ENCODE data around the gene ZMIZ1.

ZMIZ1 gene

GRCh38 chr10:79229071-79229541, 160.3 kb downstream of the ZMIZ1 start:
- H3K27ac ChIP-seq = no peak overlapping the region
- no peak for DNase-seq
- in situ Hi-C loops (cut with HindIII; ENCODE audit: low pct_ligation_motif_present, low sequenced_read_pairs) = no loop called here

GRCh38 chr10:79229830-79230327, 161.1 kb downstream of the ZMIZ1 start:
- Histone ChIP-seq H3K27ac (no peak overlapping the region), H3K36me3 (replicated peaks) (peaks cover 7% of the 10 kb centered on the region), H3K27me3 (replicated peaks) (no peaks in the 10 kb centered on the region), H3K4me3 (ENCODE audit: low read depth, low read length) (no peak overlapping the region)
- DNase-seq = no peak
- in situ Hi-C loops (cut with HindIII; ENCODE audit: low pct_ligation_motif_present, low sequenced_read_pairs) = no loop called here
- TF ChIP-seq CTCF (IDR thresholded peaks at IDR 0.05; ENCODE audit: low read depth, low read length, missing control alignments) = no peak

More at GRCh38 chr10:79229071-79229541, 160.3 kb downstream of the ZMIZ1 start:
- H3K36me3 ChIP-seq (replicated peaks) = peaks cover 7% of the 10 kb centered on the region
- no peaks in the 10 kb centered on the region for H3K27me3 ChIP-seq (replicated peaks)
- H3K4me3 ChIP-seq (ENCODE audit: low read depth, low read length) = no peak overlapping the region
- no peak for TF ChIP-seq CTCF (IDR thresholded peaks at IDR 0.05; ENCODE audit: low read depth, low read length, missing control alignments)

- no peak for TF ChIP-seq CTCF (IDR thresholded peaks at IDR 0.05; ENCODE audit: low read depth, low read length, missing control alignments)
- Histone ChIP-seq H3K4me3 (ENCODE audit: low read depth, low read length) (no peak overlapping the region), H3K27ac (no peak overlapping the region), H3K27me3 (replicated peaks) (no peaks in the 10 kb centered on the region), H3K36me3 (replicated peaks) (peaks cover 7% of the 10 kb centered on the region)
- in situ Hi-C loops (cut with HindIII; ENCODE audit: low pct_ligation_motif_present, low sequenced_read_pairs) = no loop called here
- DNase-seq = no peak
Measured at GRCh38 chr10:79230328-79230830, 161.6 kb downstream of the ZMIZ1 start.

- Histone ChIP-seq H3K27ac (no peak overlapping the region), H3K36me3 (replicated peaks) (peaks cover 7% of the 10 kb centered on the region), H3K27me3 (replicated peaks) (no peaks in the 10 kb centered on the region), H3K4me3 (ENCODE audit: low read depth, low read length) (no peak overlapping the region)
- DNase-seq = no peak
- in situ Hi-C loops (cut with HindIII; ENCODE audit: low pct_ligation_motif_present, low sequenced_read_pairs) = no loop called here
- TF ChIP-seq CTCF (IDR thresholded peaks at IDR 0.05; ENCODE audit: low read depth, low read length, missing control alignments) = no peak
Measured at GRCh38 chr10:79230850-79231249, 162.1 kb downstream of the ZMIZ1 start.

- no peak for DNase-seq
- Histone ChIP-seq H3K27me3 (replicated peaks) (no peaks in the 10 kb centered on the region), H3K36me3 (replicated peaks) (peaks cover 4% of the 10 kb centered on the region), H3K4me3 (ENCODE audit: low read depth, low read length) (no peak overlapping the region), H3K27ac (no peak overlapping the region)
- in situ Hi-C loops (cut with HindIII; ENCODE audit: low pct_ligation_motif_present, low sequenced_read_pairs) = no loop called here
- TF ChIP-seq CTCF (IDR thresholded peaks at IDR 0.05; ENCODE audit: low read depth, low read length, missing control alignments) = no peak
Measured at GRCh38 chr10:79231908-79232307, 163.1 kb downstream of the ZMIZ1 start.

GRCh38 chr10:79232864-79233263, 164.1 kb downstream of the ZMIZ1 start:
- Histone ChIP-seq H3K27me3 (replicated peaks) (no peaks in the 10 kb centered on the region), H3K27ac (no peak overlapping the region), H3K4me3 (ENCODE audit: low read depth, low read length) (no peak overlapping the region), H3K36me3 (replicated peaks) (no peaks in the 10 kb centered on the region)
- in situ Hi-C loops (cut with HindIII; ENCODE audit: low pct_ligation_motif_present, low sequenced_read_pairs) = no loop called here
- no peak for TF ChIP-seq CTCF (IDR thresholded peaks at IDR 0.05; ENCODE audit: low read depth, low read length, missing control alignments)
- no peak for DNase-seq

Data from brain microvascular endothelial cell (primary cell).